HepG2 (cell line): ENCODE data around the gene GTF2A1. TPM values are rescaled to one million over a fixed set of nuclear protein-coding genes. Genes with fewer than 3 reads are reported as not detected.

Experiments
- AGO2 ChIP-seq: fragments of 200-400 bp; formaldehyde crosslinking; optimal IDR thresholded peaks from 2 replicates; pipeline ENCODE3; 2017; ENCODE audit warnings: mild to moderate bottlenecking, low read depth, low read length, moderate library complexity
- CHD2 ChIP-seq: IDR thresholded peaks from 2 replicates; pipeline ENCODE4 v1.6.1; 2011; ENCODE audit warnings: low read depth, low read length, improper control_type of control experiment
- ELF3 ChIP-seq: IDR thresholded peaks from 2 replicates; pipeline ENCODE4 v1.6.1; 2016; ENCODE audit warnings: missing genetic modification reagents, missing compliant biosample characterization
- ELF4 ChIP-seq: sonication (generic); formaldehyde crosslinking; IDR thresholded peaks from 2 replicates; pipeline ENCODE4 v1.5.0; 2020; ENCODE audit warnings: missing genetic modification reagents, mild to moderate bottlenecking, moderate library complexity, borderline replicate concordance
- ESRRA ChIP-seq: sonication (generic); formaldehyde crosslinking; IDR thresholded peaks from 2 replicates; pipeline ENCODE4 v1.5.1; 2020; ENCODE audit warnings: mild to moderate bottlenecking, low read depth, missing genetic modification reagents
- ETV6 ChIP-seq: sonication (generic); formaldehyde crosslinking; conservative IDR thresholded peaks from 2 replicates; pipeline ENCODE4 v1.4.0; 2020; ENCODE audit warnings: missing genetic modification reagents
- HMGA1 ChIP-seq: sonication (generic); formaldehyde crosslinking; conservative IDR thresholded peaks from 2 replicates; pipeline ENCODE4 v1.4.0; 2020; ENCODE audit warnings: missing genetic modification reagents
- KDM5A ChIP-seq: fragments of 200-600 bp; sonication (generic); IDR thresholded peaks from 2 replicates; pipeline ENCODE4 v1.7.0; 2018; ENCODE audit warnings: antibody characterized with exemption, mild to moderate bottlenecking, low read length, borderline replicate concordance
- NFIC ChIP-seq: IDR thresholded peaks from 2 replicates; pipeline ENCODE4 v1.6.1; 2012; ENCODE audit warnings: mild to moderate bottlenecking, low read length, inconsistent platforms
- PBX3 ChIP-seq: sonication (generic); formaldehyde crosslinking; IDR thresholded peaks from 2 replicates; pipeline ENCODE4 v1.8.1; 2023; ENCODE audit warnings: missing genetic modification reagents, inconsistent platforms, borderline replicate concordance
- PHF20 ChIP-seq: sonication (generic); formaldehyde crosslinking; IDR thresholded peaks from 2 replicates; pipeline ENCODE4 v1.5.0; 2020; ENCODE audit warnings: mild to moderate bottlenecking, missing genetic modification reagents
- PHF8 ChIP-seq: sonication (generic); formaldehyde crosslinking; IDR thresholded peaks from 2 replicates; pipeline ENCODE4 v1.5.0; 2020; ENCODE audit warnings: missing genetic modification reagents
- POLR2A ChIP-seq, 2 experiments: IDR thresholded peaks; 2 replicates each; pipeline ENCODE4 v1.6.1; 2011; ENCODE audit warnings: low read depth in 2 of 2, low read length in 2 of 2, mild to moderate bottlenecking in 1 of 2, moderate library complexity in 1 of 2; ENCODE audit not compliant: insufficient read depth in 1 of 2
- PRMT3 ChIP-seq: sonication (generic); formaldehyde crosslinking; IDR thresholded peaks from 2 replicates; pipeline ENCODE4 v1.8.1; 2022; ENCODE audit warnings: low read depth, mild to moderate bottlenecking, moderate library complexity, missing genetic modification reagents, borderline replicate concordance
- REL ChIP-seq: sonication (generic); formaldehyde crosslinking; conservative IDR thresholded peaks from 2 replicates; pipeline ENCODE4 v1.8.0; 2022; ENCODE audit warnings: mild to moderate bottlenecking, missing genetic modification reagents, moderate library complexity
- SOX5 ChIP-seq: IDR thresholded peaks from 2 replicates; pipeline ENCODE4 v1.6.1; 2016; ENCODE audit warnings: borderline replicate concordance
- THRA ChIP-seq: sonication (generic); formaldehyde crosslinking; IDR thresholded peaks from 2 replicates; pipeline ENCODE4 v1.4.0; 2020; ENCODE audit warnings: missing genetic modification reagents, borderline replicate concordance
- ZEB1 ChIP-seq: IDR thresholded peaks from 2 replicates; pipeline ENCODE4 v1.6.1; 2012; ENCODE audit warnings: mild to moderate bottlenecking, low read depth, inconsistent platforms; ENCODE audit not compliant: insufficient replicate concordance
- ZNF558 ChIP-seq: sonication (generic); formaldehyde crosslinking; IDR thresholded peaks from 2 replicates; pipeline ENCODE4 v1.9.0; 2022; ENCODE audit warnings: mild to moderate bottlenecking, missing genetic modification reagents, borderline replicate concordance
- ZNF609 ChIP-seq: sonication (generic); formaldehyde crosslinking; IDR thresholded peaks from 2 replicates; pipeline ENCODE4 v1.4.0; 2020; ENCODE audit warnings: mild to moderate bottlenecking, missing genetic modification reagents, borderline replicate concordance
- ZNF766 ChIP-seq: sonication (generic); formaldehyde crosslinking; IDR thresholded peaks from 2 replicates; pipeline ENCODE4 v1.5.0; 2020; ENCODE audit warnings: missing genetic modification reagents, borderline replicate concordance
- polyA plus RNA-seq, 8 experiments: library from polyadenylated mRNA; depleted of rRNA in 3 of 8; stranded (reverse) in 7 of 8; unstranded in 1 of 8; fragments of >200 nt; fragmentation: Illumina TruSeq in 4 of 8; extraction: Trizol in 4 of 8; gene quantifications; 2 replicates each; pipeline versions ENCODE4 v1.2.1 to v1.2.3, GENCODE V29; 2011 to 2016; ENCODE audit warnings: low read depth in 4 of 8, missing spikeins in 1 of 8, mixed read lengths in 1 of 8; ENCODE audit not compliant: insufficient read depth in 1 of 8
- total RNA-seq, 5 experiments: library from RNA; depleted of rRNA; stranded (reverse); fragments of >200 nt; fragmentation: Illumina TruSeq; extraction: Trizol; gene quantifications; 2 replicates each; pipeline ENCODE4 v1.2.3, GENCODE V29; 2016; ENCODE audit warnings: low read depth in 1 of 5

The GTF2A1 gene
- total and polyA plus RNA-seq, 2 of the 13 experiments (the other 11 are each of a cell fraction or from before 2014, with no cell fraction given): 14.9 to 17.5 TPM

GRCh38 chr14:81219210-81219758 is 1.5 kb downstream of the GTF2A1 start (continued):
- TF ChIP-seq PHF8 (CRISPR knock-in tag) (peak; percentile 82), HMGA1 (CRISPR knock-in tag) (no peak), SOX5 (CRISPR knock-in tag) (peak; percentile 45; the same call in 1 of the 2 replicates), PRMT3 (CRISPR knock-in tag) (0 out of 2 replicates have a peak, but pooled peaks have one; percentile 60), POLR2A (IDR thresholded peaks at IDR 0.05; ENCODE audit: insufficient read depth in 1 of 2, low read depth in 2 of 2, low read length in 2 of 2) (peak; percentile 98 to 99), PHF20 (CRISPR knock-in tag) (0 out of 2 replicates have a peak, but pooled peaks have one; percentile 28), ELF3 (peak; percentile 74), REL (CRISPR knock-in tag) (no peak), ZNF558 (no peak; the same call in 1 of the 2 replicates), ETV6 (CRISPR knock-in tag) (no peak), ELF4 (CRISPR knock-in tag) (no peak), ZEB1 (peak; percentile 54), NFIC (peak; percentile 51; the same call in 1 of the 2 replicates), ESRRA (CRISPR knock-in tag) (no peak), THRA (CRISPR knock-in tag) (peak; percentile 48; the same call in 1 of the 2 replicates), ZNF766 (CRISPR knock-in tag) (peak; percentile 73), AGO2 (peak; percentile 67), CHD2 (peak; percentile 16; the same call in 1 of the 2 replicates), KDM5A (peak; percentile 48; the same call in 1 of the 2 replicates), ZNF609 (CRISPR knock-in tag) (peak; percentile 70), PBX3 (CRISPR knock-in tag) (0 out of 2 replicates have a peak, but pooled peaks have one; percentile 42)
